Right ventricle myocardium inferior (tissue), 1 donor: Measurements from ENCODE around the gene IKZF3. TPM values are rescaled to one million over a fixed set of nuclear protein-coding genes. Genes with fewer than 3 reads are reported as not detected.
A peak's percentile ranks its signal among the peaks of the same experiment; 100 is the strongest.
"Not testable (repeated sequence)": the region's sequence is repeated elsewhere in the genome, so short reads cannot be mapped to it uniquely, and the experiment has no call there.

Source experiments
- ATAC-seq: fragments of 200-7000 bp; cut with Tn5 transposase; one replicate; pipeline ENCODE4 v1.9.1; 2020; ENCODE audit warnings: mild to moderate bottlenecking, moderate library complexity
- DNase-seq: peaks from one replicate; pipeline ENCODE4 v3.0.0; 2021; ENCODE audit errors: missing footprints
- intact Hi-C: fragments of 100-400 bp; cut with DNase I; formaldehyde crosslinking; loops from one replicate; pipeline ENCODE4 v1.11.0; 2022
- total RNA-seq: library from RNA; stranded (reverse); fragmentation: NEBNext Ultra II Directional; extraction: Animal tissue kit (Norgen Biotek cat#: 25700); gene quantifications from one replicate; pipeline ENCODE4 v1.2.1, GENCODE V29; 2021
- donor health status: DM: no; HTN: yes; CAD: no; lungs with severe emphysema.

IKZF3 gene
- total RNA-seq, 1 donor from 2014 or later: 0.32 TPM

- intact Hi-C loops: no loop called here
- no peak for ATAC-seq
- no peak for DNase-seq
Observed at GRCh38 chr17:39765175-39765574, 98.9 kb downstream of the IKZF3 start.

- DNase-seq, intact Hi-C loops, ATAC-seq: not testable (repeated sequence)
Observed at GRCh38 chr17:39764171-39764570, 99.9 kb downstream of the IKZF3 start.

- intact Hi-C loops: no loop called here
- ATAC-seq: no peak
Observed at GRCh38 chr17:39763051-39763820, 100.9 kb downstream of the IKZF3 start.

GRCh38 chr17:39761861-39762496, 102.1 kb downstream of the IKZF3 start:
- ATAC-seq (no peak), DNase-seq (no peak)
- intact Hi-C loops: no loop called here

More at GRCh38 chr17:39763051-39763820, 100.9 kb downstream of the IKZF3 start:
- DNase-seq: no peak

GRCh38 chr17:39759204-39759603, 104.9 kb downstream of the IKZF3 start:
- DNase-seq: no peak
- intact Hi-C loops: loop anchor here (10.0 kb wide), 2 partner anchors 106 to 196 kb away; partner anchors contain the start of genes IKZF3 and ZPBP2
- no peak for ATAC-seq

GRCh38 chr17:39757931-39758873, 105.9 kb downstream of the IKZF3 start:
- intact Hi-C loops: loop anchor here (10.0 kb wide), 2 partner anchors 107 to 197 kb away; partner anchors contain the start of genes IKZF3 and ZPBP2
- no peak for DNase-seq
- ATAC-seq: no peak

GRCh38 chr17:39757176-39757662, 106.9 kb downstream of the IKZF3 start:
- DNase-seq (no peak), ATAC-seq (no peak)
- intact Hi-C loops: loop anchor here (10.0 kb wide), 2 partner anchors 108 to 198 kb away; partner anchors contain the start of genes IKZF3 and ZPBP2

- no peak for ATAC-seq
- intact Hi-C loops: loop anchor here (10.0 kb wide), 2 partner anchors 108 to 198 kb away; partner anchors contain the start of genes IKZF3 and ZPBP2
- DNase-seq: no peak
Observed at GRCh38 chr17:39756380-39757079, 107.6 kb downstream of the IKZF3 start.

GRCh38 chr17:39755554-39756379, 108.3 kb downstream of the IKZF3 start:
- intact Hi-C loops: loop anchor here (10.0 kb wide), 2 partner anchors 109 to 199 kb away; partner anchors contain the start of genes IKZF3 and ZPBP2
- ATAC-seq: no peak
- no peak for DNase-seq

GRCh38 chr17:39754958-39755553, 109.1 kb downstream of the IKZF3 start:
- intact Hi-C loops: loop anchor here (1.0 to 10.0 kb wide), 6 partner anchors 93 to 208 kb away; partner anchors contain the start of genes IKZF3, STARD3 and ZPBP2
- DNase-seq (no peak), ATAC-seq (no peak)

GRCh38 chr17:39754161-39754957, 109.8 kb downstream of the IKZF3 start:
- ATAC-seq (peak; percentile 94), DNase-seq (peak; percentile 97)
- intact Hi-C loops: loop anchor here (1.0 to 10.0 kb wide), 6 partner anchors 92 to 207 kb away; partner anchors contain the start of genes IKZF3, STARD3 and ZPBP2

- DNase-seq (peak; percentile 87), ATAC-seq (peak; percentile 42)
- intact Hi-C loops: loop anchor here (1.0 to 10.0 kb wide), 6 partner anchors 91 to 206 kb away; partner anchors contain the start of genes IKZF3, STARD3 and ZPBP2
Observed at GRCh38 chr17:39753514-39754160, 110.5 kb downstream of the IKZF3 start.

- no peak for ATAC-seq
- intact Hi-C loops: loop anchor here (5.0 to 10.0 kb wide), 5 partner anchors 90 to 205 kb away; partner anchors contain the start of genes IKZF3, STARD3 and ZPBP2
- DNase-seq: no peak
Observed at GRCh38 chr17:39752241-39752881, 111.8 kb downstream of the IKZF3 start.

- ATAC-seq (no peak), DNase-seq (no peak)
- intact Hi-C loops: loop anchor here (5.0 to 10.0 kb wide), 5 partner anchors 89 to 204 kb away; partner anchors contain the start of genes IKZF3, STARD3 and ZPBP2
Observed at GRCh38 chr17:39751637-39752036, 112.5 kb downstream of the IKZF3 start.
